NB4 (cell line): Measurements from ENCODE around the gene PFKFB3.

Experiments
- DNase-seq: peaks from one replicate; pipeline ENCODE4 v3.0.0; 2010; ENCODE audit warnings: low read depth
- H3K4me3 ChIP-seq: one replicate; pipeline ENCODE4 v1.5.1; 2011; ENCODE audit warnings: mild to moderate bottlenecking, low read depth, low read length, moderate library complexity
- MAX ChIP-seq: IDR thresholded peaks from 2 replicates; pipeline ENCODE4 v1.6.1; 2011; ENCODE audit warnings: low read depth, low read length
- MYC ChIP-seq: IDR thresholded peaks from 2 replicates; pipeline ENCODE4 v1.6.1; 2011; ENCODE audit warnings: low read depth, low read length
- POLR2A ChIP-seq: IDR thresholded peaks from 2 replicates; pipeline ENCODE4 v1.6.1; 2011; ENCODE audit warnings: mild to moderate bottlenecking; ENCODE audit not compliant: insufficient read length; ENCODE audit errors: extremely low read depth
- TF ChIP-seq, protein P1 (sequence below): IDR thresholded peaks from one replicate; pipeline ENCODE4 v1.5.1; 2012; ENCODE audit warnings: low read depth, low read length

PFKFB3 gene

DNA sequence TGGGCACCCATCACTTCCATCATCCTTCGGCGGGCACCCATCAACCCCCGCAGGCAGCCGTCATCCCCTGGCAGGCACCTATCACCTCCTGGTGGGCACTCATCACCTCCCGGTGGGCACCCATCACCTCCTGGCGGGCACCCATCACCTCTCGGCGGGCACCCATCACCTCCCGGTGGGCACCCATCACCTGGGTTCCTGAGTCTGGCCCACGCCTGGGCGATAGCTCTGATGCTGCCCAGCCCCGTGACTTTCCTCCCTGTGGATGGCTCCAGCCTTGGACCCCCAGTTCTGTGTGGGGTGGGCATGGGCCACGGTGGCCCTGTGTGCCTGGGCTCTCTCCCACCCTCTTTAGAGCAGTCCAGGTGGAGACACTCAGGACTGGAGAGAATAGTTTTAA is 29.0 kb downstream of the PFKFB3 start:
- no peak for TF ChIP-seq MYC
- TF ChIP-seq, protein P1, sequence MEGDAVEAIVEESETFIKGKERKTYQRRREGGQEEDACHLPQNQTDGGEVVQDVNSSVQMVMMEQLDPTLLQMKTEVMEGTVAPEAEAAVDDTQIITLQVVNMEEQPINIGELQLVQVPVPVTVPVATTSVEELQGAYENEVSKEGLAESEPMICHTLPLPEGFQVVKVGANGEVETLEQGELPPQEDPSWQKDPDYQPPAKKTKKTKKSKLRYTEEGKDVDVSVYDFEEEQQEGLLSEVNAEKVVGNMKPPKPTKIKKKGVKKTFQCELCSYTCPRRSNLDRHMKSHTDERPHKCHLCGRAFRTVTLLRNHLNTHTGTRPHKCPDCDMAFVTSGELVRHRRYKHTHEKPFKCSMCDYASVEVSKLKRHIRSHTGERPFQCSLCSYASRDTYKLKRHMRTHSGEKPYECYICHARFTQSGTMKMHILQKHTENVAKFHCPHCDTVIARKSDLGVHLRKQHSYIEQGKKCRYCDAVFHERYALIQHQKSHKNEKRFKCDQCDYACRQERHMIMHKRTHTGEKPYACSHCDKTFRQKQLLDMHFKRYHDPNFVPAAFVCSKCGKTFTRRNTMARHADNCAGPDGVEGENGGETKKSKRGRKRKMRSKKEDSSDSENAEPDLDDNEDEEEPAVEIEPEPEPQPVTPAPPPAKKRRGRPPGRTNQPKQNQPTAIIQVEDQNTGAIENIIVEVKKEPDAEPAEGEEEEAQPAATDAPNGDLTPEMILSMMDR = no peak
- TF ChIP-seq POLR2A = no peak
- no peak for TF ChIP-seq MAX
- no peak overlapping the region for H3K4me3 ChIP-seq
- no peak for DNase-seq

- no peak overlapping the region for H3K4me3 ChIP-seq
- no peak for DNase-seq
- TF ChIP-seq MYC = no peak
- TF ChIP-seq, protein P1 = no peak
- TF ChIP-seq MAX = no peak
- TF ChIP-seq POLR2A = no peak
These were observed 29.6 kb downstream of the PFKFB3 start for GRCh38 chr10:6232225-6232807.

DNA sequence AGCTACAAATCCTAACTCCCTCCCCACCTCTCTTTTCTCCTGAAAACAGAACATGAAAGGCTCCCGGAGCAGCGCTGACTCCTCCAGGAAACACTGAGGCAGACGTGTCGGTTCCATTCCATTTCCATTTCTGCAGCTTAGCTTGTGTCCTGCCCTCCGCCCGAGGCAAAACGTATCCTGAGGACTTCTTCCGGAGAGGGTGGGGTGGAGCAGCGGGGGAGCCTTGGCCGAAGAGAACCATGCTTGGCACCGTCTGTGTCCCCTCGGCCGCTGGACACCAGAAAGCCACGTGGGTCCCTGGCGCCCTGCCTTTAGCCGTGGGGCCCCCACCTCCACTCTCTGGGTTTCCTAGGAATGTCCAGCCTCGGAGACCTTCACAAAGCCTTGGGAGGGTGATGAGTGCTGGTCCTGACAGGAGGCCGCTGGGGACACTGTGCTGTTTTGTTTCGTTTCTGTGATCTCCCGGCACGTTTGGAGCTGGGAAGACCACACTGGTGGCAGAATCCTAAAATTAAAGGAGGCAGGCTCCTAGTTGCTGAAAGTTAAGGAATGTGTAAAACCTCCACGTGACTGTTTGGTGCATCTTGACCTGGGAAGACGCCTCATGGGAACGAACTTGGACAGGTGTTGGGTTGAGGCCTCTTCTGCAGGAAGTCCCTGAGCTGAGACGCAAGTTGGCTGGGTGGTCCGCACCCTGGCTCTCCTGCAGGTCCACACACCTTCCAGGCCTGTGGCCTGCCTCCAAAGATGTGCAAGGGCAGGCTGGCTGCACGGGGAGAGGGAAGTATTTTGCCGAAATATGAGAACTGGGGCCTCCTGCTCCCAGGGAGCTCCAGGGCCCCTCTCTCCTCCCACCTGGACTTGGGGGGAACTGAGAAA is 30.4 kb downstream of the PFKFB3 start:
- TF ChIP-seq, protein P1 = no peak
- TF ChIP-seq MYC = no peak
- TF ChIP-seq POLR2A = no peak
- no peak for TF ChIP-seq MAX
- H3K4me3 ChIP-seq = no peak overlapping the region
- DNase-seq = no peak

- TF ChIP-seq MYC = no peak
- TF ChIP-seq, protein P1 = no peak
- TF ChIP-seq POLR2A = no peak
- no peak for TF ChIP-seq MAX
- DNase-seq = no peak
- no peak overlapping the region for H3K4me3 ChIP-seq
These were observed 31.1 kb downstream of the PFKFB3 start for GRCh38 chr10:6233725-6234277.

- TF ChIP-seq MAX (no peak), MYC (no peak)
- TF ChIP-seq, protein P1 = no peak
- H3K4me3 ChIP-seq = no peak overlapping the region
- DNase-seq = no peak
These were observed 31.6 kb downstream of the PFKFB3 start for GRCh38 chr10:6234371-6234770.
